Measurements from ENCODE around the gene SVEP1. TPM values are rescaled to one million over a fixed set of nuclear protein-coding genes. Genes with fewer than 3 reads are reported as not detected.
"Not testable (repeated sequence)": the region's sequence is repeated elsewhere in the genome, so short reads cannot be mapped to it uniquely, and the experiment has no call there.

SVEP1 gene
- total and polyA plus RNA-seq, 2 experiments from 2014 or later, result 1.9 to 4.4 TPM

DNA sequence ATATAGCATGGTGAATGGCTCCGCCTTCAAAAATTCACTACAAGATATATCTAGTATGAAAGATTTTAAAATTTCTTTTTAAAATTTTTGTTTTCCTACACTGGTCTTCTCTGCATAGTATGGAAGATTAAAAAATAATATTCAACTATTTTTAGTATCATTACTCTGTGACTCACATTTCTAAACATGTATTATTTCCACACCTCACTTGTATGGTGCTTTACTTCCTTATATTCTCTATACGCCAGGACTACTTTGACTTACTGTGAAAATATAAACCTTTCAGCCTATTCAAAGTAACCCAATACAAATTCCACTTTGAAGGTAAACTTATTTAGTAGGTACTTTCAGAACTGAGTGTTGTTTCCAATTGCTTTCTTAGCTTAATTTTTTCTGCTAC, 215.1 kb downstream of the SVEP1 start:
- Histone ChIP-seq H3K36me3 (no peaks in the 10 kb centered on the region), H3K27ac (no peak overlapping the region), H3K27me3 (peaks cover 4% of the 10 kb centered on the region), H3K4me1 (ENCODE audit: low read depth) (no peaks in the 10 kb centered on the region), H3K9me3 (ENCODE audit: low read depth) (no peaks in the 10 kb centered on the region), H3K4me3 (no peak overlapping the region)
- TF ChIP-seq, protein P1, sequence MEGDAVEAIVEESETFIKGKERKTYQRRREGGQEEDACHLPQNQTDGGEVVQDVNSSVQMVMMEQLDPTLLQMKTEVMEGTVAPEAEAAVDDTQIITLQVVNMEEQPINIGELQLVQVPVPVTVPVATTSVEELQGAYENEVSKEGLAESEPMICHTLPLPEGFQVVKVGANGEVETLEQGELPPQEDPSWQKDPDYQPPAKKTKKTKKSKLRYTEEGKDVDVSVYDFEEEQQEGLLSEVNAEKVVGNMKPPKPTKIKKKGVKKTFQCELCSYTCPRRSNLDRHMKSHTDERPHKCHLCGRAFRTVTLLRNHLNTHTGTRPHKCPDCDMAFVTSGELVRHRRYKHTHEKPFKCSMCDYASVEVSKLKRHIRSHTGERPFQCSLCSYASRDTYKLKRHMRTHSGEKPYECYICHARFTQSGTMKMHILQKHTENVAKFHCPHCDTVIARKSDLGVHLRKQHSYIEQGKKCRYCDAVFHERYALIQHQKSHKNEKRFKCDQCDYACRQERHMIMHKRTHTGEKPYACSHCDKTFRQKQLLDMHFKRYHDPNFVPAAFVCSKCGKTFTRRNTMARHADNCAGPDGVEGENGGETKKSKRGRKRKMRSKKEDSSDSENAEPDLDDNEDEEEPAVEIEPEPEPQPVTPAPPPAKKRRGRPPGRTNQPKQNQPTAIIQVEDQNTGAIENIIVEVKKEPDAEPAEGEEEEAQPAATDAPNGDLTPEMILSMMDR (IDR thresholded peaks at IDR 0.05; ENCODE audit: low read depth, low read length), result no peak
- no peak for DNase-seq (ENCODE audit: low read depth in 1 of 2, low spot score in 1 of 2)

DNA sequence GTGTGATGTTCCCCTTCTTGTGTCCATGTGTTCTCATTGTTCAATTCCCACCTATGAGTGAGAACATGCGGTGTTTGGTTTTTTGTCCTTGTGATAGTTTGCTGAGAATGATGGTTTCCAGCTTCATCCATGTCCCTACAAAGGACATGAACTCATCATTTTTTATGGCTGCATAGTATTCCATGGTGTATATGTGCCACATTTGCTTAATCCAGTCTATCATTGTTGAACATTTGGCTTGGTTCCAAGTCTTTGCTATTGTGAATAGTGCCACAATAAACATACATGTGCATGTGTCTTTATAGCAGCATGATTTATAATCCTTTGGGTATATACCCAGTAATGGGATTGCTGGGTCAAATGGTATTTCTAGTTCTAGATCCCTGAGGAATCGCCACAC, 220.5 kb downstream of the SVEP1 start:
- not testable (repeated sequence) for H3K9me3 ChIP-seq (ENCODE audit: low read depth); H3K4me3 ChIP-seq; H3K27ac ChIP-seq; H3K4me1 ChIP-seq (ENCODE audit: low read depth); DNase-seq (ENCODE audit: low read depth in 1 of 2, low spot score in 1 of 2); H3K27me3 ChIP-seq; H3K36me3 ChIP-seq

DNA sequence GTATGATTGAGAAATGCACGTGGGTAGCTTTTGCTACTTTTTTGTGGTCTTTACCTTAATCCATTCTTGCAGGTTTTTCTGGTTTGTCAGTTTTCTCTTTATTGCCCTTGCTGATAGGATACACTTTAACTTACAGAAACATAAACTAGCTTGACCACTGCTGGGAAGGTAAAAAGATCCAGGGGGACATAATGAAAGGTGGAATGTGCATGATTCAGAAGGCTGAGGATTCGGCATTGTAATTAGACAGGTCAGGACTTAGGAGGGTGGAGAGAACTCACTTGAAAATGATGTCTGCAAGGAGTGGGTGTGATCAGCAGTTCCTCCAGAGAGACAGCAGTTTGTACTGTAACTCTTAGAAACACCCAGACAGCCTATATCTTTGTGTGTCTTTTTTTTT, 222.0 kb downstream of the SVEP1 start:
- Histone ChIP-seq H3K27me3 (no peaks in the 10 kb centered on the region), H3K9me3 (ENCODE audit: low read depth) (no peaks in the 10 kb centered on the region), H3K36me3 (no peaks in the 10 kb centered on the region), H3K4me3 (no peak overlapping the region), H3K4me1 (ENCODE audit: low read depth) (no peaks in the 10 kb centered on the region), H3K27ac (no peak overlapping the region)
- TF ChIP-seq, protein P1 (IDR thresholded peaks at IDR 0.05; ENCODE audit: low read depth, low read length), result no peak
- DNase-seq (ENCODE audit: low read depth in 1 of 2, low spot score in 1 of 2), result no peak

DNA sequence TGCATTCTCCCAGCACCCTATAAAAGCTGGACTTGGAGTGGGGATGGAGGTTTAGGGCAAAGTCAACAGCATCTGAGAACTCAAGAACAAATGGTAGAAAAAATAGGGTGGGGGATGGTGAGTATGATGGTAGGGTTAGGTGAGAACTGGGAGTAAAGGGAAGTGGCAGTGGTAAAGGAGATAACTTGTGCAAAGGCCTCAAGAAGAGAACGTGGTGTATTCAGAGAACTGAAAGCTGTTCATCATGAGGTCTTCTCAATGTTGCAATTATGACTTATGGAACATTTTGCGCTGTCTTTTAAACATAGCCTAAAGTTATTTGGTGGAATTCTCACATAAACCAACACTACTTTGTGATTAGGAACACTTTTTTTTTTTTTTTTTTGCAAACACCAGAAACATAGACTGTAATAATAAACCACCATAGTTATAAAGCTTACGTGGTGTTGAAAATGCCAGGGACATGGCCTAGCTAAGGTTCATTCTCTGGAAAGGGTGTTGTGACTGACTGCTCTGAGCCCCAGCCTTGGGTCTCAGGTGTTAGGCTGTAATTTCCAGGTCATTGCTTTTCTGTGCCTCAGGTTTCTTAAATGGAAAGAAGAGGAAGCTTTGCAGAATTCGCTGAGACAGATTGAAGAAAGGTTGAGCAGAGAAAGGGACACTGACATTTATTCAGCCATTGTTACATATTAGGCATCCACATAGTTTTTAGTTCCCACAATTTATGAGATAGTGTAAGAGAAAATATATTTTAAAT, 222.7 kb downstream of the SVEP1 start:
- H3K4me3 ChIP-seq, result no peak overlapping the region
- H3K27ac ChIP-seq, result no peak overlapping the region
- no peaks in the 10 kb centered on the region for H3K9me3 ChIP-seq (ENCODE audit: low read depth)
- no peaks in the 10 kb centered on the region for H3K36me3 ChIP-seq
- DNase-seq (ENCODE audit: low read depth in 1 of 2, low spot score in 1 of 2), result no peak
- TF ChIP-seq, protein P1 (IDR thresholded peaks at IDR 0.05; ENCODE audit: low read depth, low read length), result no peak
- no peaks in the 10 kb centered on the region for H3K4me1 ChIP-seq (ENCODE audit: low read depth)
- no peaks in the 10 kb centered on the region for H3K27me3 ChIP-seq

DNA sequence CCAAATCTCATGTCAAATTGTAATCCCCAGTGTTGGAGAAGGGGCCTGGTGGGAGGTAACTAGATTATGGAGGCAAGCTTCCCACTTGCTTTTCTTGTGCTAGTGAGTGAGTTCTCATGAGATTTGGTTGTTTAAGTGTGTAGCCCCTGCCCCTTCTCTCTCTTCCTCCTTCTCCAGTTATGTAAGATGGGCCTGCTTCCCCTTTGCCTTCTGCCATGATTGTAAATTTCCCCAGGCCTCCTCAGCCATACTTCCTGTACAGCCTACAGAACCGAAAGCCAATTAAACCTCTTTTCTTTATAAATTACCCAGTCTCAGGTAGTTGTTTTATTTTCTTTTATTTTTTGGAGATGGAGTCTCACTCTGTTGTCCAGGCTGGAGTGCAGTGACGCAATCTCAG, 223.6 kb downstream of the SVEP1 start:
- Histone ChIP-seq H3K4me3 (no peak overlapping the region), H3K9me3 (ENCODE audit: low read depth) (no peaks in the 10 kb centered on the region), H3K4me1 (ENCODE audit: low read depth) (no peaks in the 10 kb centered on the region), H3K27ac (no peak overlapping the region), H3K27me3 (no peaks in the 10 kb centered on the region), H3K36me3 (no peaks in the 10 kb centered on the region)
- DNase-seq (ENCODE audit: low read depth in 1 of 2, low spot score in 1 of 2), result no peak
- TF ChIP-seq, protein P1 (IDR thresholded peaks at IDR 0.05; ENCODE audit: low read depth, low read length), result no peak

DNA sequence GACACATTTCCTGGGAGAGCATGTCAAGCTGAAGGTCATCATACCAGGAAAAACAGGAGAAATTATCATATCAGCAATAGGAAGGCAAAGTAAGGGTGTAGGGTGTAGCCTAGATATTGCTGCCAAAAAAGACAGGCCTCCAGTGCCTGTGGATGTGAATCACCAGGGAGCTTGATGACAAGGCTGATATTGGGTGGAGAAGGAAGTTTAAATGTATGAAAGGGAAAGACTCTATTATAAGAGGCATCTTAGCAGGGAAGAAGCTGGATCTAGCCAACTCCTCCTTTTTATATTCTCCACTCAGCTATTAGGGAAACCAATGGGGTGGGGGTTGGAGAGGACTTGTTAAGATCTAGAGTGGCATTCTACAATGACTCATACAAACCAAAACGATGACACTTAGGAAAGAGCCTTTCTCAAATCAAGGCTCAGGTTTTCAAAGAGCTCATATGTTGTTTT, 228.5 kb downstream of the SVEP1 start:
- DNase-seq (ENCODE audit: low read depth in 1 of 2, low spot score in 1 of 2), result peak in 1 of 2 donors; percentile 62
- Histone ChIP-seq H3K9me3 (ENCODE audit: low read depth) (no peaks in the 10 kb centered on the region), H3K27ac (no peak overlapping the region), H3K4me3 (no peak overlapping the region), H3K27me3 (peaks cover 5% of the 10 kb centered on the region), H3K4me1 (ENCODE audit: low read depth) (no peaks in the 10 kb centered on the region), H3K36me3 (no peaks in the 10 kb centered on the region)
- TF ChIP-seq, protein P1 (IDR thresholded peaks at IDR 0.05; ENCODE audit: low read depth, low read length), result no peak

All from cardiac muscle cell (in vitro differentiated cells and primary cell).